ENCODE results near the gene SLC22A23. TPM values are rescaled to one million over a fixed set of nuclear protein-coding genes. Genes with fewer than 3 reads are reported as not detected.

SLC22A23 gene
- polyA plus RNA-seq, 1 donor (not counting 4 experiments of a cell fraction or from before 2014, with no cell fraction given): 4.3 TPM

- Histone ChIP-seq H3K9me3 (ENCODE audit: control insufficient read depth, low read depth, low read length) (no peaks in the 10 kb centered on the region), H4K20me1 (ENCODE audit: control insufficient read depth, extremely low read depth, insufficient read depth, low read length) (no peaks in the 10 kb centered on the region), H3K4me1 (ENCODE audit: control insufficient read depth, extremely low read depth, insufficient read depth, low read length) (peaks cover 29% of the 10 kb centered on the region), H2AFZ (ENCODE audit: control insufficient read depth, low read length) (no peak overlapping the region), H3K36me3 (ENCODE audit: control insufficient read depth in 2 of 2, extremely low read depth in 1 of 2, insufficient read depth in 2 of 2, low read length in 2 of 2) (no peaks in the 10 kb centered on the region), H3K9ac (ENCODE audit: control insufficient read depth, extremely low read depth, insufficient read depth, low read length) (no peak overlapping the region), H3K27me3 (ENCODE audit: control insufficient read depth, extremely low read depth, insufficient read depth, low read length) (no peaks in the 10 kb centered on the region), H3K79me2 (ENCODE audit: control insufficient read depth, insufficient read depth, low read length) (no peaks in the 10 kb centered on the region), H3K9me1 (ENCODE audit: control insufficient read depth, extremely low read depth, insufficient read depth, low read length) (no peaks in the 10 kb centered on the region), H3K27ac (ENCODE audit: control insufficient read depth, insufficient read depth, low read length) (no peak overlapping the region), H3K4me3 (ENCODE audit: control insufficient read depth in 2 of 3, extremely low read depth in 1 of 3, insufficient read depth in 2 of 3, low read depth in 1 of 3, low read length in 3 of 3) (no peak overlapping the region), H3K4me2 (ENCODE audit: control insufficient read depth, extremely low read depth, insufficient read depth, low read depth, low read length) (no peak overlapping the region)
- no peak for DNase-seq (ENCODE audit: low read depth, low spot score)
- dilution Hi-C loops (cut with MboI; ENCODE audit: extremely low pct_ligation_motif_present, low sequenced_read_pairs): no loop called here
- no peak for FAIRE-seq
- no peak for TF ChIP-seq CTCF (optimal IDR thresholded peaks at IDR 0.05 in 1 of 3, IDR thresholded peaks at IDR 0.05 in 1 of 3, conservative IDR thresholded peaks at IDR 0.05 in 1 of 3; ENCODE audit: extremely low read depth in 1 of 3, insufficient read depth in 2 of 3, low read length in 3 of 3)
- no peak for TF ChIP-seq EZH2 (IDR thresholded peaks at IDR 0.05; ENCODE audit: low read length)
Observed at GRCh38 chr6:3471711-3472110, 14.9 kb upstream of the SLC22A23 start.

GRCh38 chr6:3471286-3471685 is 14.4 kb upstream of the SLC22A23 start:
- H3K36me3 ChIP-seq (ENCODE audit: control insufficient read depth in 2 of 2, extremely low read depth in 1 of 2, insufficient read depth in 2 of 2, low read length in 2 of 2): no peaks in the 10 kb centered on the region
- no peaks in the 10 kb centered on the region for H3K9me1 ChIP-seq (ENCODE audit: control insufficient read depth, extremely low read depth, insufficient read depth, low read length)
- dilution Hi-C loops (cut with MboI; ENCODE audit: extremely low pct_ligation_motif_present, low sequenced_read_pairs): no loop called here
- H3K4me2 ChIP-seq (ENCODE audit: control insufficient read depth, extremely low read depth, insufficient read depth, low read depth, low read length): no peak overlapping the region
- H3K9me3 ChIP-seq (ENCODE audit: control insufficient read depth, low read depth, low read length): no peaks in the 10 kb centered on the region
- DNase-seq (ENCODE audit: low read depth, low spot score) (no peak), FAIRE-seq (no peak)
- no peak overlapping the region for H3K4me3 ChIP-seq (ENCODE audit: control insufficient read depth in 2 of 3, extremely low read depth in 1 of 3, insufficient read depth in 2 of 3, low read depth in 1 of 3, low read length in 3 of 3)
- no peaks in the 10 kb centered on the region for H3K27me3 ChIP-seq (ENCODE audit: control insufficient read depth, extremely low read depth, insufficient read depth, low read length)
- H4K20me1 ChIP-seq (ENCODE audit: control insufficient read depth, extremely low read depth, insufficient read depth, low read length): no peaks in the 10 kb centered on the region
- no peak overlapping the region for H3K9ac ChIP-seq (ENCODE audit: control insufficient read depth, extremely low read depth, insufficient read depth, low read length)
- H2AFZ ChIP-seq (ENCODE audit: control insufficient read depth, low read length): no peak overlapping the region
- H3K27ac ChIP-seq (ENCODE audit: control insufficient read depth, insufficient read depth, low read length): no peak overlapping the region
- H3K79me2 ChIP-seq (ENCODE audit: control insufficient read depth, insufficient read depth, low read length): no peaks in the 10 kb centered on the region
- TF ChIP-seq CTCF (optimal IDR thresholded peaks at IDR 0.05 in 1 of 3, IDR thresholded peaks at IDR 0.05 in 1 of 3, conservative IDR thresholded peaks at IDR 0.05 in 1 of 3; ENCODE audit: extremely low read depth in 1 of 3, insufficient read depth in 2 of 3, low read length in 3 of 3): no peak
- no peak for TF ChIP-seq EZH2 (IDR thresholded peaks at IDR 0.05; ENCODE audit: low read length)
- H3K4me1 ChIP-seq (ENCODE audit: control insufficient read depth, extremely low read depth, insufficient read depth, low read length): peaks cover 29% of the 10 kb centered on the region

Data from keratinocyte (primary cell).